Gastroesophageal sphincter (tissue), 3 donors: ENCODE data around the gene DFFB.

Source experiments
- EP300 ChIP-seq: sonication (generic); formaldehyde crosslinking; IDR thresholded peaks from one replicate; pipeline ENCODE4 v1.6.1; 2017; ENCODE audit warnings: antibody characterized with exemption, mild to moderate bottlenecking
- POLR2A ChIP-seq, 2 donors: fragments of 450-650 bp; IDR thresholded peaks; one replicate each; pipeline ENCODE4 v1.6.1; 2017; ENCODE audit warnings: antibody characterized with exemption in 2 of 2, mild to moderate bottlenecking in 2 of 2, moderate library complexity in 1 of 2
- TF ChIP-seq, protein P1 (sequence below), 4 experiments: fragments of 200-600 bp in 2 of 4; fragments of 450-650 bp in 2 of 4; sonication (generic) in 1 of 4; IDR thresholded peaks; one replicate each; pipeline ENCODE4 v1.5.1; 2017 to 2019; ENCODE audit warnings: antibody characterized with exemption in 4 of 4, mild to moderate bottlenecking in 2 of 4, moderate library complexity in 2 of 4

DNA sequence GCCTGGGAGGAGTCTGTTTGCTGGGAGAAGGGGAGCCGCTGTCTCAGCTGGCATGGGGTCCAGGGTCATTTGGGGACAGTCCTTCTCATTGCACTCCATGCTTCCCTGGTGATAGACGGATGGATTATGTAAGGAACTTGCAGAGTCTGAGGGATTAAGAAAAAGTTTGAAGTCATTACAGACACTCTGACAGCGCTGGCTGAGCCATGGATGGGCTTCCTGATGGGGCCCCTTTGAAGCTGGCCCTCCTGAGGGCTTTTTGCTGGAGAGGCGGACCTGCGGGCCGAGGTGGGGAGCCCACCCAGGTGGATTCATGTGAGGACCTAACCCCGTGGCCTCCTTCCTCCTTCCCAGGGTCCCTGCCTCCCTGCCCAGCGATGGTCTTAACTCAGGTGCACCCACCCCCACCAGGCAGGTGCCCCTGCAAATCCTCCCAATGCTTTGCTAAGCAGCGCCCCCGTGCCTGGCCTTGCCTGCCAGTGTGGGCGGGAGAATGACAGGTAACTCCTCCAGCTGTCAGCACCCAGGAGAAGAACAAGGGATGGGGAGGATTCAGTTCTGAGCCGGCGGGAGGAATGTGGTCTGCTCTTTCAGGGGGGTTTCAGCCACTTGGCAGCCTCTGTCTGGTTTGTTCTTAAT lies 67.0 kb downstream of the DFFB start:
- TF ChIP-seq, protein P1, sequence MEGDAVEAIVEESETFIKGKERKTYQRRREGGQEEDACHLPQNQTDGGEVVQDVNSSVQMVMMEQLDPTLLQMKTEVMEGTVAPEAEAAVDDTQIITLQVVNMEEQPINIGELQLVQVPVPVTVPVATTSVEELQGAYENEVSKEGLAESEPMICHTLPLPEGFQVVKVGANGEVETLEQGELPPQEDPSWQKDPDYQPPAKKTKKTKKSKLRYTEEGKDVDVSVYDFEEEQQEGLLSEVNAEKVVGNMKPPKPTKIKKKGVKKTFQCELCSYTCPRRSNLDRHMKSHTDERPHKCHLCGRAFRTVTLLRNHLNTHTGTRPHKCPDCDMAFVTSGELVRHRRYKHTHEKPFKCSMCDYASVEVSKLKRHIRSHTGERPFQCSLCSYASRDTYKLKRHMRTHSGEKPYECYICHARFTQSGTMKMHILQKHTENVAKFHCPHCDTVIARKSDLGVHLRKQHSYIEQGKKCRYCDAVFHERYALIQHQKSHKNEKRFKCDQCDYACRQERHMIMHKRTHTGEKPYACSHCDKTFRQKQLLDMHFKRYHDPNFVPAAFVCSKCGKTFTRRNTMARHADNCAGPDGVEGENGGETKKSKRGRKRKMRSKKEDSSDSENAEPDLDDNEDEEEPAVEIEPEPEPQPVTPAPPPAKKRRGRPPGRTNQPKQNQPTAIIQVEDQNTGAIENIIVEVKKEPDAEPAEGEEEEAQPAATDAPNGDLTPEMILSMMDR (IDR thresholded peaks at IDR 0.05) = no peak
- TF ChIP-seq POLR2A (IDR thresholded peaks at IDR 0.05) (no peak), EP300 (no peak)
